Hematopoietic multipotent progenitor cell treated with erythropoietin and hydrocortisone succinate and interleukin-3 and kit ligand, for 8 days (in vitro differentiated cells): ENCODE results near the gene VSIG10L.

Experiments
- DNase-seq: peaks from one replicate; pipeline ENCODE4 v3.0.0-alpha.2; 2015

Gene VSIG10L

DNA sequence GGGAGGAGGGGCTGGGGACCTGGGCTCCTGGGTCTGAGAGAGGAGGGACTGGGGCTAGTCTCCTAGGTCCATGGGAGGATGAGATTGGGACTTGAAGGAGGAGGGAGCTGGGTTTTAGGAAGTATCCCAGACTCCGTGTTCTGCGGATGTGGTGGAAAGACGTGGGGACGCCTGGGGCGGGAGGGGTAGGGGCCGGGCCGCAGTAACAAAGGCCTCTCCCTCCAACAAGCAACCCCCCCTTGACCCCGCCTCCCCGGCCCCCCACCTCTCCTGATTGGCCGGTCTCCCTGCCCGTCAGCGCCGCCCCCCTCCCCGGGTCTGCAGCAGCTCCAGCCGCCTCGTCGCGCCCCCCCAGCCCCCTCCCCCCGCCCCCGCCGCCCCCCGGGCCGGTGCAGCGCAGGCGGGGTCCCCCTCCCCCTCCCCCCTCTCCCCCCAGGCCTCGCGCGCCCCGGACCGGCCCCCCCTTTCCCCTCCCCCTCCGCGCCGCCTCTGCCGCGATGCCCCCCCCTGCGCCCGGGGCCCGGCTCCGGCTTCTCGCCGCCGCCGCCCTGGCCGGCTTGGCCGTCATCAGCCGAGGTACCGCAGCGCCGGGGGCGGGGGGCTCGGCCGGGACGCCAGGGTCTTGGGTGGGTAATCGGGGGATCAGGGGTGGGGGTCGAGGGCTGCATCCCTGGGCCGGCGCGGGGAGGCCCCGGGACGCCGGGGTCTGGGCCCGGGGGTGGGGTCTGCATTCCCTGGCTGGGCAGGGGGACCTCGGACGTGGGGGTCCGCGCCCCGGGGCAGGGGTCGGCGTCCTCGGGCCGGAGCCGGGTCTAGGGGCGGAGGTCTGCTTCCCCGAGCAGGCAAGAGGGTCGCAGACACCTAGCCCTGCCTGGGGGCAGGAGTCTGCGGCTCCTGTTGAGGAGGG is 30.3 kb downstream of the VSIG10L start, which contains the start of gene IGLON5:
Gene IGLON5, plus strand, starts transcription at position 294 of the 907 bp plus-strand sequence. Its CDS starts 204 bp downstream, at position 498.
- DNase-seq = no peak

DNA sequence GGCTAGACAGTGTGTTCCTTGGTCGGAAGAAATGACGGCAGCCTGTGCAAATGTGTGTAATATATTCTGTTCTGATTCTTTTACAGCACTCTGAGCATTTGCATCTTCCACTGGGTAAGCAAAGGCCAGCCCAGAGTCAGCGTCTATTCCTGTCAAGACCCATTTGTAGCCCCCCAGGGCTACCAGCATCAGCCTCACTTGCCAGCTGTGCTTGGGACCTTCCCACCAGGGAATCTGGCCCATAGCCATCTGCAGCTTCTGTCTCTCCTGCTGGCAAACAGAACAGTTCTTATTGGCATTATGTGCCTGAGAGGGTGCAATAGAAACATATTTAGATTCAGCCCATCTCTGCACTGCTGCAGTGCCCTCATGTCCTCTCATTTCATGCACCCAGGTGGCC is 36.5 kb downstream of the VSIG10L start:
- DNase-seq = no peak

DNA sequence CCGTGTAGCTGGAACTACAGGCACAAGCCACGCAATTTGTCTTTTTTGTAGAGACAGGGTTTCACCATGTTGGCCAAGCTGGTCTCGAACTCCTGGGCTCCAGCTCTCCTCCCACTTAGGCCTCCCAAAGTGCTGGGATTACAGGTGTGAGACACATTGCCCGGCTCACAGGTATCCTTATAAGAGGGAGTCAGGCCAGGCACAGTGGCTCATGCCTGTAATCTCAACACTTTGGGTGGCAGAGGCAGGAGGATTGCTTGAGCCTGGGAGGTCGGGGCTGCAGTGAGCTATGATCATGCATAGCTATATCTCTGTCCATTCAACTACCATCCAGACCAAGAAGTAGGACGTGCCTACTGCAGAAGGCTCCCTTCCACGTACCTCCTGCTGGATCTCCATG is 40.7 kb downstream of the VSIG10L start:
- DNase-seq = no peak

DNA sequence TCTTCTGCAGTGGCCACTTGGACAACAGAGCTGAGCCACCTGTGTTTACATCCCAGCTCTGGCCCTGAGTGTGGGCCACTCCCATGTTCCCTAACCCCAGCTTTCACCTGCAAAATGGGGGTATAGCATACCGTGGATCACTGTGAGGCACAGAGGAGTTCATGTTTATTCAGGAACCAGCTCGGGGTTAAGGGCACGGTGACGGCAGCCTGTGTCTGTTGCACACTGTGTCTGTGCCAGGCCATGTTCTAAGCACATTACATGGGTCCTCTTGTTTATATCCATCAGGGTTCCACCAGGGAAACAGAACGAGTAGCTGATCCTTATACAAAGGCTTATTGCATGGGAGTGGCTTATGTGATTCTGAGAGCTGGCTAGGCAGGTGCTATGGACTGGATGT is 44.5 kb downstream of the VSIG10L start:
- DNase-seq = no peak

DNA sequence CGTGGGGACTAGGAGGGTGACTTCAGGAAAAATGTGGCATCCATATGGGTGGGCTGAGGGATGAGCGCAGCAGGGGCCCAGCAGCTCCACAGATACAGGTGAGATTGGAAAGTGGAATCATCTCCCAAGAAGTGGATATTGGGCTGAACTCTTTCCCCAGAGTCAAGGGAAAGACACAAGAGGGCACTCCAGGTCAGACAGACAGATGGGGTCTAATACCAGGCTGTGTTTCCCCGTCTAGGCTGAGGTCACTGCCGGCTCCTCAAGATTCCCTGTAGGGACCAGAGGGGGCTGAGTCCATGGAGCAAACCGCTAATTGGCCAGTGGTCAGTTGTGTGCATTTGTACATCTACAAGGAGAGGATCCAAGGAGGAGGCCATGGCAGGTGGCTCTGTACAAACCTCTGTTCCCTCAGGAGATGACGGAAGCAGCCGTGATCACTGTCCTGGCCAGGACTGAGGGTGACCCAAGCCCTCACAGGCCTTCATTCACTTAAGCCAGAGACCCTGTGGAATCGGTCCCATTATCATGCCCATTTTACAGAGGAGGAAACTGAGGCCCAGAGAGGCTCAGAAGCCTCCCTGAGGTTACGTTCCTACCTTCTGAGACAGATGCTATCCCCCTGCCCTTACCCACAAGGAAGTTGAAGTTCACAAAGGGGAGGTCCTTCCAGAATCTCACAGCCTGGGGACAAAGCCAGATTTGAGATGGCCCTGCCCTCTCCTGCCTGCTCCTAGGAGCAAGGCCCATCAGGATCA is 45.4 kb downstream of the VSIG10L start:
- DNase-seq = no peak

DNA sequence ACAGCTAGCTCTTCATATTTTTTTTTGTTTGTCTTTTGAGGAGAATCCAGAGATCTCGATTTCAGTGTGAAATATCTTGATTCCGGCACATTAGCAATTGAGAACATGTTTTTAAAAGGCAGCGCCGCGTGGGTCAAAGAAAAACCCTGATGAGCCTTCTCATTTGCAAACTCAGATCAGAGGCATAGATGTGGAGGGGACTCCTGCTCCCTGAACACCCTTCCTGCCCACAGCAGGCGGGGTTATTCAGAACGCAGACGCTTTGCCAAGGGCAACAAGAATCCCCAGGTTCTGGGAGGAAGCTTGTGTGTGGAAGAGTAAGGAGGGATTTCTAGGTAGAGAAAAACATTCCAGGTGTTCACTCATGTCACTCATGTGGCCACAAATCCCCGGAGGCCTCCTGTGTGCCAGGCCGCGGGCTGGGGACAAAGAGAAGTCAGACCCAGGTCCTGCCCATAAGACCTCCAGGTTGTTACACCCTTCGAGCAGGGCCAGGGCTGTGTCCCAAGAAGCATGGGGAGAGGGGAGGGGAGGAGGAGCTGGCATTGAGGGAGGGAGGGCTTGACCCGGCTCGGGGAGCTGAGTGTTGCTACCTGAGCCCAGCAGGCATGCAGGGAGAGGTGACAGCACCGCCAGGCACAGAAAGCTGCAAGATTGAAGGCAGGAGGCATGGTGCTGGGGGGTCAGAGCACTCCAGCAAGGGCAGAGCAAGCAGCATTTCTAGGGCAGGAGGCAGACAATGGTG is 46.4 kb downstream of the VSIG10L start:
- no peak for DNase-seq

DNA sequence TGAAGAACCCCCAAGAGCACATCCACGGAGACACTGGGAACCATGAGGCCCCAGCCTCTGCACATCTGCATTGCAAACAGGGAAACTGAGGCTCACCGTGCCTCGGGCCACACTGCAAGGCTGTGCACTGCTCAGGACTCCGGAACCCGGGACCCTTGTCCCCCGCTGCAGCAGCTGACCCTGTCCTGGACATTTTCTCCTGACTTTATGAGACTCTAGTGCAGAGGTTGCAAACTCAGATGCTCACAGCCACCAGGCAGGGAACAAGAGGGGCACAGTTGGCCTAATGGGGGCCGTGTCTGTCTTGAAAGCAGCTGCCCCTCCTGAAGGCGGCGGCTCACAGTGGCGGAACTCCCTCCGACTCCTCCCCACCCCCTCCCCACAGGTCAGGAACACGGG is 47.0 kb downstream of the VSIG10L start:
- DNase-seq = no peak

DNA sequence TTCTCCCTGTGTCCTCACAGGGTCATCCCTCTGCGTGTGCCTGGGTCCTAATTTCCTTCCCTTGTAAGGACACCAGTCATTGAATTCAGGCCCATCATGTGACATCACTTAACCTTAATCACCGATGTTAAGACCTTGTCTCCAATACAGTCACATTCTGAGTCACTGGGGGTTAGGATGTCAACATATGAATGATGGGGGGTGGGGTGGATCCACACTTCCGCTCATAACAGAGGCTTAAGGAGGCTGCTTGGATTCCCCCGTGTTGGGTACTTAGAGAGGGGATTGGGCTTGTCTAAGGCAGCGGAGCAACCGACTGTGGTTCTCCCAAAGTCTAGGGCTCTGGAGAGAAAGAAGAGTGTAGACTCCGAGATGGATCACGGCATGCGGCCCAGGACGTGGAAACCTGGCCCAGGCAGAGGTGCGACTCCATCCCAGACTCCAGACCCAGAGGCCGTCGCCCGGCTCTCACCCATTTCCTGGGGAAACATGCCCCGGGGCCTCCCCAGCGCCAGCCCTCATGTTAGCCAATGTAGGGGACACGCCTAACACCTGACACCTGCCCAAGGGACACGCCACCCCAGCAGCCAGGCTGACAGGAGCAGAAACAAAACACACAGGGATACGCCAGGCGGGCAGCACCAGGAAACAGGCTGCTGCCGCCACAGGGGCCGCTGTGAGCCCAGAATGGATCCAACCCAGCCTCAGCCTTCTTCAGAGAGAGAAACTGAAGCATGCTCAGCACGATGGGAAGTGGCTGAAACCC is 47.5 kb downstream of the VSIG10L start:
- no peak for DNase-seq

DNA sequence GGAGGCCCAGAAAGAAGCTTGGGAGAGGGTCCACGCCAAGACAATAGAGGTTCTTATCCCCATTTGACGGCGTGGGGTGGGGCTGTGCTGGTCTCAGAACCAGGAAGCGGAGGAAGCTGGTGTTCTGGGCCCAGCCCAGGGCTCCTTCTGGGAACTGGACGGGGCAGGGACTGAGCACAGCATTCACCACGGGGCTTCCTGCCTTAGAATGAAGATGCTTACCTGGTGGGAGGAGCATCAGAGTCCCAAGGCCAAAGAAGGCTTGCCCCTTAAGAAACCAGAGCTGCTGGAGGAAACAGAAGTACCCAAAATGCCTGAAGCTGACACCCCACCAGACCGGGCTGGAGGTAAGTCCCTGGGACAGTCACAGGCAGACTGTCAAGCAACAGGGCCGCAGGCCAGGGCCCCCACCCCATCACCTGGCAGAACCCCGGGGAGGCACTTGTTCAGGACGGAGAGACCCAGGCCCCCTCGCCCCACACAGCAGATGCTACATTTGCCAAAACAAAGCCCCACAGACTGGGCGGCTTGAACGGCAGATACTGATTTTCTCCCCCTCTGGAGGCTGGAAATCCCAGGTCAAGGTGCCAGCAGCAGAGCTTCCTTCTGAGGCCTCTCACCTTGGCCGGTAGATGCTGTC is 48.2 kb downstream of the VSIG10L start:
- no peak for DNase-seq

DNA sequence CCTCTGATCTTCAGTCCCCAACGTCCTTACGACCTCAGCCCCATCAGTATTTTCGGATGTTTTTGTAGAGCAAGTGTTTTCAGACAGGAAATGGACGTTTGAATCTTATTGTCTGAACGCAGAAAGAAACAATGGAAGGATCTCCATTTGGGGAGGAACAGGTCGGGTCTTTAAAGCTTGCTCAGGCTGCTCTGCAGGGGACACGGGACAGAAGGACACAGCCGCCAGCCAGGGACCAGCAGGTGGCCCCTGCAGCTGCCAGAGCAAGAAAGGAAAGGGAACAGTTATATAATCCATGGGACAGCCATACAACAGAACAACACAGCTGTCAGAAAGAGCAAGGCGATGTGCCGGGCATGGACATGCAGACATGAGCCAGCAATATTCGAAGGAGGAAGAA is 49.0 kb downstream of the VSIG10L start:
- DNase-seq = no peak

DNA sequence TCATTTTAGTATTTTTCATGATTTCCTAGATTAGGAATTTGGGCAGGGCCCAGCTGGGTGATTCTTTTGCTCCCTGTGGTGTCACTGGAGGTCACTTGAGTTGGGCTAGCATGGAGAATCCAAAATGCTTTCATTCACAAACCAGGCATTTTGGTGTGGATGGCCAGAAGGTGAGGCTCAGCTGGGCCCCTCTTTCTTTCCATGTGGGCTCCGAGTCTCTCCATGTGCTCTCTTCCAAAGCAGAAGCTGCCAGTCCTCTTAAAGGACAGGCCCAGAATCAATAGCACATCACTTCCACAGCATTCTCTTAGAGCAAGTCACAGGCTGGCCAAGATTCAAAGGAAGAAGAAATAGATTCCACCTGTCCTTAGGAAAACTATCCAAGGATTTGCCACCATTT is 52.3 kb downstream of the VSIG10L start:
- no peak for DNase-seq

DNA sequence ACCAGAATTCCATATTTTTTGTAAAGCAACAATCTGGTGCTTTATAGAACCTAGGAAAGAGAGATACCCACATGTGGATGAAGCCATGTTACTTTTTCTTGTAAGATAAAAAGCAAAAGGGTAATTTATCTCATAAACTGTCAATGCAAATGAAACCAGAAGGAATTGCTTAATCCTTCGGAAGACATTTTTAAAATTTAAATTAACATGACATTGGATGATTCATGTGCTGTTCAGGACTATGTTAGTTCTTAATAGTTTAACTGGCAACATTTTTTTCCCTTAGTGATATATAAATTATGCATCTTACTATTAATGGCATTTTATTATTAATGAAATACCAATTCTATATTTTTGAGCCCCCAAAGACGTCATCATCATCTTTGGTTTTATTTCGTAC is 56.3 kb downstream of the VSIG10L start:
- DNase-seq = no peak

DNA sequence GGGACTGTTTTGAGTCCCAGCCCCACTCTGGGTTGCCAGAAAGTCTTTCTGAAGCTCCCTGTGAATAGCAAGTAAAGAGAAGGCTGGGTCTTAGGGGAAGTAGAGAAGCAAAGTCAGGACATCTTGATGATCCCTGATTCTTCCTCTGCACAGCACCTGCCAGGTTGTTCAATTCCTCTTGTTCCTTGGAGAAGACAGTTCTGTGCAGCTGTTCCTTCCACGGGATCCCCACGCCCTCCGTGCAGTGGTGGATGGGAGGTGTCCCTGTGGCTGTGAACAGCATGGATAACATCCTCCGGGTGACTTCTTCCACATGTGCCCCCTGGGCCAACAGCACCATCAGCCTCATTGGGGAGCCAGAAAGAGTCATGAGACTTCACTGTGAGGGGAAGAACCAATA is 59.6 kb downstream of the VSIG10L start:
- DNase-seq = no peak
